Hematopoietic multipotent progenitor cell treated with erythropoietin and hydrocortisone succinate and interleukin-3 and kit ligand, for 6 days (in vitro differentiated cells): ENCODE measurements around the gene ZNF385D.

Source experiments
- DNase-seq: peaks from one replicate; pipeline ENCODE4 v3.0.0-alpha.2; 2015

Gene ZNF385D

DNA sequence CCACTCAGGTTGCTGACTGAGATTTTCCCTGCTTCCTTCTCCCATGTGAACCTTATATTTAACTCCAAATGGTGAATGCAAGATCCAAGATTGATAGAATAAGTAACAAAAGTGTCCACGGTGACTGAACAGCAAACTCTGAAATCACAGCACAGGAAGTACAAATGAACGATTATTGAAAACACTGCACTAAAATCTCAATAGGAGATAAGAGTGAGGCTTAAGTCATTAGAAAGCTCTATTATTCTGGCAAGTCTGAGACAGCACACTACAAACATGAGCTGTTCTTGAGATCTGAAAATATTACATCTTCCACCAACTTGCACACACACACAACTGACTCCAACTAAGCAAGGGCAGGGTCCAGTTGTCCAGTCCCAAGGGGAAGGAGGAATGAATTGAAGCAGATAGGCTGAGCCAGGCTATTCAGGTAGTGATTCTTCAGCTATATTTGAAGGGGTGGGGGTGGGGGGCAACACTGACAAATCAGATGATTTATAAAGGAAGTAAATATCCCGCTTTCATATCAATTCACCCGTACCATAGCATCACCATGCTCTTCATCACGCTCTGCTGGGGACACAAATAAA is 2.9 kb downstream of the ZNF385D start:
- DNase-seq = no peak

DNA sequence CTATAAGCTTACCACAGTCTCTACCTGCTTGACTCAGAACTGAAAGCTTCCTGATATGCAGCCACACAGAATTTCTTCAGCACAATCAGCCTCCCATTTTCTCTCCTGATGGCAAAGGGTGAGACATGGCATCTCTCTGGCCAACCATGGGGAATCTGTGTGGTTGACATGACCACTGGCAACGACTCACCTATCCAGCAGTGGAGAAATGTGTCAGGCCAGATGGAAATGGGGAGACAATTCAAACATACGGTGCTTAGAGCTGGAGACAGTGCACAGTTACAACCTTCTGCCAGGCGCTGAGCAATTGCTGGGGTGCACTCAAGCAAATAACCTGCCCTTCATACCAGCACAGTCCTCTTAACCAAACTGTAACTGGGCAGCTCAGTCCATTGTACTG is 3.6 kb downstream of the ZNF385D start:
- no peak for DNase-seq

DNA sequence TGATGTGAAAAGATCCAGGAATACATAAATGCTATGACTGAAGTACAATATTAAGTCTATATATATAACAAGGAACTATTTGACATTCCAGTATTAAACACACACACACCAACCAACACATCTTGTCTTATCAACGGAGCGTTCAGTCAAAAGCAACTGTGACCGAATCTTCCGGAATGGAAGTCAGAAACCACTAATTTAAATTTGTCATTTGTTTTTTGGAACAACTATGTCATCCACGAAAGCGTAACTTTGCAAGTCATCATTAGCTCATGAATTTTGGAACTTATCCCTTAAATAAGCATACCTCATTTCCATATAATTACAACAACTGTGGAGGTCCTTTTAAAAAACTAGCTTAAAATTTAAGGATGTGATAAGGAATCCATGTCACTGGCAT is 5.0 kb downstream of the ZNF385D start:
- peak; percentile 12 for DNase-seq

DNA sequence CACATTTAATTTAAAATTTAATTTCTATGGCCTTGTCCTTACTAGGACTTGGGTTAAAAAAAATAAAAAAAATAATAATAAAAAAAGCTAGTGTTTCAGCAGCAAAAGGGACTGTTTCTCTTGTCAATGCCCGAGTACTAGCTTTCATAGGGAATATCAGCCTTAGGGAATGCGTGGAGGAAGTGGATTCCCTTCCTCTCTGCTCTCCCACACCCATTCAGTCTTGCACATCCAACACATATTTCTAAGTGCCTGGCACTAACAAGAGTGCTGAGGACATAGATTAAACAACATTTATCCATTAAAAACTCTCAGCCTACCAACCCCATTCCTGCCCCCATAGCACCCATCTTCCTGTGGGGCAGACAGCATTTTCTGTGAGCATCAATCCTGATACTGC is 6.2 kb downstream of the ZNF385D start:
- no peak for DNase-seq

DNA sequence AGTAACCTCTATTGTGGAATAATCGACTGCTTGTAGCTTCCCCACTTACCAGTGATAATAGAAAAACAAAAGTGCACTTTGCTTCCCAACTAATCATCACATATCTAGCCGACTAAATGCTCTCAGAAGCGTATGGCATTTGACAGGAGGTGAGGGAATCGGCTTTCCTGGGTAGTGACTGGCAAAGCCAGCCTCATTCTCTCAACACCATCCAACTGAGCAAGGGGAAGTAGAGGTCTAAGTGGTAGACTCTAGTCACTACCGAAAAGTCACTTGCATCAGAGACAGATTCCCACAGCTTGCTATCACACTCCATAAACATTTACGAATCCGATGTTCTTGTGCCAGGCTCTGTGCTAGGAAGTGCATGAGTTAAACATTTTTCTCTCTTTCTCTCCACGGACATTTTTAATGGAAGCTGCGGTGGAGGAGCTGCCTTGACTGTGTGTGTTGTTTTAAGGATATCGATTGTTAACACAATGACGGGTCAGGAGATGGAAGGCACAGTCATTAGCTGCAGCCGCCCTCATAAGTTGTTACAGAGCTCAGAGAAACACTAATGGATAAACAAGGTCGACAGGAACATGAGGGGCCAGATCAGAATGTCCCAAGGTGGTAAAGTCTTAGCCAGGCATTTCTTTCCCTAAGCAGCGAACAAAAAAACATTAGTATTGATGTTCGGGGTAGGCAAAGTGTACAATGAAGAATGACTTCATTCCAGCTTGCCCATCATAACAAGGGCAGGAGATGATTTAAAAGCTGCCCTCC is 11.9 kb downstream of the ZNF385D start:
- DNase-seq = no peak

DNA sequence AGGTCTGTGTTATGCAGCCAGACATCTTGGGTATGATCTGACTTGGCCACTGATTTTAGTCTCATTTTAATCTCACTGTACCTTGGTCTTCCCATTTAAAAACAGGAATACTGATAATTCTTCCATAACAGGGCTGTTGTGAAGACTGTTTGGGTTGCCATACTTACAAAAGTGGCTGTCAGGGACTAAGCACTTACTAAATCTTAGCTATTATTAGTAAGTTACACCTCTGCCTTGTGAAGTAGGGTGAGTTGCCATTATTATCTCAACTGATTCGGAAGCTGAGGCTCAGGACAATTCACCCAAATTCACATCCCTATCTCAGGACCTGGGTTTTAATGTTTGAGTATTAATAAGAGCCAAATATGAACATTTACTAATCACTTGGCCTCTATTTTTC is 12.7 kb downstream of the ZNF385D start:
- DNase-seq = no peak

DNA sequence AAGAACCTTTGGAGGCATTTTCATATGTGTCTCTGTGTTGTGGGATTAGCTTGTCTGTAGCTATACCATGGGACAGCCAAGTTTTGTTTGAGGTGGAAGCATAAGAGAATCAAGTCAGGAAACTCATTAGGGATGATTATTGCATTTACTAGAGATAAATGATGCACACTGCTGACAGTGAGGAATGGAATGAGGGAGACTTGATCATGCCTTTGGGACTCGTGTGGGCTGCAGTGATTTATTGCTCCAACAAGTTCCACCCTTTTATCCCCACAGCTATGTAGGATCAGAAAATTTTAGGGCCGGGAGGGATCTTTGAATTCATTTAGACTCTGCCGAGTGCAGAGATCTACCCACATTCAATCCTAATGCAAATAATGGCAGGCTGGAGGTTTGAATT is 16.3 kb downstream of the ZNF385D start:
- DNase-seq = no peak

DNA sequence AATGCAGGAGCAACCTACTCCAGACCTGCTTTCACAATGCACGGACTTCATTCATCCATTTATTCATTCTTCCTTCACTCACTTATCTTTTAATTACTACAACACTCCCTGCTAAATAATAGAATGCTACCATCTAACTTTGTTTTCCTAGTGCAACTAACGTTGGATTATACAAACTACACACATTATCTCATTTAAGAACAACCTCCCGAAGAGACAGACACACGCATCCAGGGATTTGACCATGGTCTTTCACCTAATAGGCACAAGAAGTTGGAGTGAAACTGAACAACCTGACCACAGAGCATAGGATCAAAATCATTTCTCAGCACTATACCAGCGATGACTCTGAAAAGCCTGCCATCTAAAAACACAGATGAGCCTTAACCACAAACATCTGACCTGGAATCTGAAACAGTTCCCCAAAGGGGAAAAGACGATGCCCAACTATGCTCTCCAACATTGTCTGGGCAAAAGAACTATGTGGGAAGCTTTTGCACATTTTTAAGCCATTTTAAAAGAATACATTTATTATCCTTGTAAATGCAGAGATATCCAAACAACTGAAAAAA is 21.0 kb downstream of the ZNF385D start:
- DNase-seq = no peak

DNA sequence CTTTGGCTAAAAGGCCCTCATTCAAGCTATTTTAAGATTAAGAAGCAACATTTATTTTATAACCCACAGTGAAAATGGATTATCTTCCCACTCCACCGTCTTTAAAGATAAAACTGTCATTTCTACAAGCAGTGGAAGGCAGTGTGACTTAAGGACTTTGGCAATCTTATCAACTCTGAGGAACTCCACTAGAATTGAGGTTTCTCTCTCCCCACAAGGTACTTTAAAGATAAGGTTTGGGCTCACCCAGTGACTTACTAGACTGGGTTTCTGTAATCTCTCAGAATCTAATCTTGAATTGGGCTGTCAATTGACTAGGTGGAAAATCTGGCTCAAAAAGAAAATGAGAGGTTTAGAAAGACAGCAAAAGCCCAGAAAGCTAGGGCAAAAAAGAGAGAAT is 21.7 kb downstream of the ZNF385D start:
- peak; percentile 48 for DNase-seq

DNA sequence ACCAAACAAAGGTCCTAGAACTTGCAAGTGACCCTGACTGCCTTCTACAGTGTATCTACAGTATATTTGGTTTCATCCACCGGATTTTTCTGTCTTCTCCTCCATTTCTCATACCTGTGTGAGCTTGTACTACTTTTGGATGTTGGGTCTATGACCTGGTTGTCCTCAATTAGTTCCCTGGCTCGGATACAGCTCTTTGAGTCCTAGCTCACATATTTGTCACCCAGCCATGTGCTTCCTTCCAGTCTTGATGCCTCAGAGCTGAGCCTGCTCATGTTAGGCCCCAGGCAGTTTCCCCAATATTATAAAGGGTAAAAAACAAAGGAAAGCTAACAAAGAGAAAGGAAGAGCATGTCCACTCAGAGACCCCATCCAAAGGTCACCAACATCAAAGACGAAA is 28.2 kb downstream of the ZNF385D start:
- DNase-seq = no peak

DNA sequence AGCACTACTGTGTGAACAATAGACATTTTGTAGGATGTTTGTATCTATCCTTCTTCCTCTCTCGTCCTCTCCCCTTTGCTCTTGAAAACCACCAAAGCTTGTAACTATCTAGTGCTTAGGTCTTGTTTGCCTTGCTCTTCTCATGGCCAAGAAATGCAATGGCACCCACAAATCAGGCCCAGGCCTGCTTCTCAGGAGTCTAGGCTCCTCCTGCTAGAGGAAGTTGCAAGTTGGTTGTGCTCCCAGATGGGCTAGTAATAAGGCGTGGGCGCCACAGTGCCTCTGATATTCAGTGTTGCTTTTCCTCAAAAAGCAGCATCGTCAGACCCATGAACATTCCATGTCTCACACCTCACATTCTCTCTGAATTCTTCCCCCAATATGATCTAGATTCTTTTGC is 28.7 kb downstream of the ZNF385D start:
- DNase-seq = no peak

DNA sequence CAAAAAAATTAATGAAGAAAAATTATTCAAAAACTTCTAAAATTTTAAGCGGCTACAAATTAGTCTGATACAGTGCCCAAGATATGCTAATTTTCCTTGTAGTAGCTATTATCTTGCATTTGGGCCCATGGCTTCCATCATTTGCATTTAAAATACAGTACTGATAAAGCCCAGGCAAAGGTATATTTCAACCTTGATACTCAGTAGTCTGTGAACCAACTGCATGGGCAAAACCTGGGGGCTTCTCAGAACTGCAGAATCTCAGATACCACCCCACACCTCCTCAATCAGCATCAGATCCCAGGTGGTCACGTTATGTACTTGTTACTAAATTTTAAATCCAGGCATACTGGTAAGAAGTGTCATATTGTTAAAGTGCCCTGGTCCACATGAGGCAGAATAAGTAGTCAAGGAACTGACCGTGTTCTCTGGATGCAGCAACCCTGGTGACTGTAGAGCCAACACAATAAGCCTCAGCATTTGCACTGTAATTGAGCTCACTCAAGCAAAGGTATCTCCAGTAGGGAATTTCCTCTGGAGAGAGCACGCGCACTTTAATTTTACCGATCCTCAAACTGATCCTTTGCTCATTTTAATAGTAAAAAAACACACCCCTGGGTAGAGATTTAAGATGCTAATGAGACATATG is 31.9 kb downstream of the ZNF385D start:
- no peak for DNase-seq

DNA sequence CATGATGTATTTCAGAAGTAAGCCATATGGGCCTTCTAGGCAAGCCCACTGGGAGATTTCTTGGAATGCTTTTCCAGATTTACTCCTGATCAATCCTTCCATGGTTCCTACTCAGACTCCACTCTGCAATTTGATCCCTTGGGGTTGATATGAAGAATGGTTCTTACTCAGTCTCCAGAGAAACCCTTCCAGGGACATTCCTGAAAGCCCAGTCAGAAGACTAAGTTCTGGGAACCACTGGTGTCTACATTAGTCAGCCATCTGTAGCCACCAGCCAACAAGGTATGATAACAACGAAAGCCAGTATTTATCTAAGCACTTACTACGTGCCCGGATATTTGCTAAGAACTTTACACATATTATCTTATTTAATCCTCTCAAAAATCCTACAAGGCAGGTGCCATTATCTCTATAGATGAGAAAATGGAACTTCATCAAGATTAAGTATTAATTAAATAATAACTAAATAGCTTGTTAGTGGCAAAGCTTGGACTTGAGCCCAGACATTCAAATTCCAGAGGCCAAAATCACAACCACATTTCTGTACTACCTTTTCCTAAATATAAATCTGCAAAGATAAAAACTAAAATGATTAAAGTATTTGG is 32.7 kb downstream of the ZNF385D start:
- no peak for DNase-seq

DNA sequence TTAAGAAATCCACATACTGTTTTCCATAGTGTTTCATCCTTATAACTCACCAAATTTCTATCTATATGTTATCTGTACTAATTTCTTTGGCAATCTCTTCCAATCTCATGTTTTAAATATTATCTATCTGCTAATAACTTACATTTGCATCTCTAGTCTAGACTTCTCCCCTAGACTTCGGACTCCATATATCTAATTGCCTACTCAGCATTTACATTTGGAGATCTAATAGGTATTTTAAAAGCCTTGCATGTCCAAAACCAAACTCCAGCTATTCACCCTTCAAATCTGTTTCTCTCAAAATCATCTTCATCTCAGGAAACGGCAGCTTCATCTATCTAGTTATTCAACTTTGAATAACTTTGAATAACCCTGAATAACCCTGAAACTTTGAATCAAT is 35.3 kb downstream of the ZNF385D start:
- no peak for DNase-seq

DNA sequence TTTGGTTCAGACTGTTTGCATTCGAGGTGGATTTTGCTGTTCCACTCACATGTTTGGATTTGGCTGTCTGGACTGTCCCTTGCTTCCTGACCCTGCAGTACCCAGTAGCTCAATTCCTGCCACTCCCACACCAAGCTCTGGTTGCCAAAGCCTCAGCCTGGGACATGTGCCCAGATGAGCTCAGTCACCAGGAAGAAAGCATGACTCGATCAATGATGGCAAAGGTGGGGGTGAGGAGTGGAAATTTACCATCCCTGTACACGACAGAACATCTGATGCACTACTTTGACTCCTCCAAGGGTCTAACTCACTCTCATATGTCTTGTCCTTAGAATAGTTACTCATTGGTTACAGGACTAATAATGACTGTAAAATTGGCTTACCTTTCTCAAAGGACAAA is 45.2 kb downstream of the ZNF385D start:
- DNase-seq = no peak

DNA sequence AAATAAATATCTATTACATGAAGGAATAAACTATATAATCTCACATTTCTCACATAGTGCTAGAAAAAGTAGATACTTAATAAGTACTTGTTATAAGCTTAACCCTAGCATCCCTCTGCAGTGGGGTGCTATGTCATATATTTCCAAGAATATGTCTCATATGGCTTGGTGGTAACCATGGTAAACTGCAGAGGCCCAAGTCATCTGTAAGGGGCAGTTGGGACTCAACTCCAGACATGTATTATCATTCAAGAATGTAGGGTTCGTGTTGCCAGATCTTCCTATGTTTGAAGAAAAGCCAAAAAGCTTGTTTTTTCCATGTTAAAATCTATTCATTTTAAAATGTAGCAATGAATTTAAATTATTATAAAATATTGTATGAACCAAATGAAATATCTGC is 46.2 kb downstream of the ZNF385D start:
- no peak for DNase-seq

DNA sequence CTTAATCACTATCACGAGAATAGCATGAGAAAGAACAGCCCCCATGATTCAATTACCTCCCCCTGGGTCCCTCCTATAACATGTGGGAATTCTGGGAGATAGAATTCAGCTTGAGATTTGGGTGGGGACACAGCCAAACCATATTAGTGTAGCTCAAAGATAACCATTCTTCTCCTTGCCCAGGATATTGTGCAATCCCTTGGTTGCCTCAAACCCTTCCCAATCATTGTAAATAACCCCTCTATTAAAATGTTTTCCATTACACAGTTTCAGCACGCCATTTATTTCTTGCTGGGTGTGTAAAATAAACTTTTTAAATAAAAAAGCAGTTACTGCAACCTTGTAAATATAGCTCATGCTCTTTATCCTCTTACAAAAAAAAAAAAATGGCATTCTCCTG is 47.7 kb downstream of the ZNF385D start:
- no peak for DNase-seq

DNA sequence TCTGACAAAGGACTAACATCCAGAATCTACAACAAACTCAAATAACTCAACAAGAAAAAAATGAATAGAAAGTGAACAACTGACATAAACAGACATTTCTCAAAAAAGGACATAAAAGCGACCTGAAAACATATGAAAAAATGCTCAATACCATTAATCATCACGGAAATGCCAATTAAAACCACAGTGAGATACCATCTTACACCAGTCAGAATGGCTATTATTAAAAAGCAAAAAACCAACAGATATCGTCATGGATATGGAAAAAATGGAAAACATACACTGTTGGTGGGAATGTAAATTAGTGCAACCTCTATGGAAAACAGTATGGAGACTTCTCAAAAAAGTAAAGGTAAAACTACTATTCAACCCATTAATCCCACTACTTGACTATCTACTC is 53.3 kb downstream of the ZNF385D start:
- no peak for DNase-seq

DNA sequence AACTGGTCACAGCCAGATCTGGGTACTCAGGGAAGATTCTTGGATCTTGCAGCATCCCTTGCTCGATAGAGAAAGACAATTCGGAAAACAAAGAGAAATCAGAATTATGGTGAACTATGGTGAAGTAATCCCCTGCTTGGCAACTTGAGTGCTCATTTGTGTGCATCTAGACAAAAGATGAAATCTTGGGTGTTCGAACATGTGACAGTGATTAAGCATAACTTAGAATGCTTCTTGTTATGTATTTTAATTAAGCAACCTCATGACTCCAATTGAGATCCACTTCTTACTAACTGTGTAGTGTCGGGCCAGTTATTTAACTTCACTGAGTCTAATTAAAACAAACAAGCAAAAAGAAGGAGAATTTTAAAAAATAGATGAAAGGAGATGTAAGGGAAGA is 56.5 kb downstream of the ZNF385D start:
- DNase-seq = no peak

DNA sequence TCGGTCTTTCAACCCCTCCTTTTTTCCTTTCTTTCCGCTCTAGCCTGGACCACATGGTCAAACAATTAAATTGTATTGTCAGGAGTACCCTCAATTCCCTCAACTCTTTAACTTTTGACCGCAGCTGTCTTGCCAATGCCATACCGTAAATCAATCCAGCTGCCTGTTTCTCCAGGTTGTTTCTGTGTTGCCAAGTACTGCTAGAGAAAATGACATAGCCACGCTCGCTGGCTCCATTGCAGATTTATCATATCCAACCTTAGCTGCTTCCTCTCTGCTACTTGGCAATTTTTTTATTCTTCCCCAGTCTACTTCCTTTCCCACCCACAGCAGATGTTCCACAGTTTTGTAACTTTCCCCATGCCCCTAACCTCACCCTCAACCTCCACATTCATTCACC is 60.0 kb downstream of the ZNF385D start:
- DNase-seq = no peak

DNA sequence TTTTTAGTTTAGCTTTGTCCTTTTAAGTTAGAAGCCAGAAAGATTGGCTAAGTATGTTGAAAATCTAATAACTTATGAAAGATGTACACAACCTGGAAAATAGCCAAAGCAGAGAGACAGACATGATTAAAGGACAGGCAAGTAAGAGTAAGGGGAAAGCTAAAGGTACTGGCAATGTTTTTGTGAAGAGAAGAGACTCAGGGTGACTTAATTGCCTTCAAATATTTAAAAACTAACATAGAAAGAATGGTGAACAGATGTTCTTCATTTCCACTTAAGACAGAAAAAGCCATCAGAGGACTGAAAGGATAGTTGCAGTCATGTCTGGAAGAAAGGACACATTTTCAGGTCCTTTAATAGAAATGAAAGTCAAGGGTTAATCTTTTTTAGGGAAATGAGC is 68.8 kb downstream of the ZNF385D start:
- DNase-seq = no peak

DNA sequence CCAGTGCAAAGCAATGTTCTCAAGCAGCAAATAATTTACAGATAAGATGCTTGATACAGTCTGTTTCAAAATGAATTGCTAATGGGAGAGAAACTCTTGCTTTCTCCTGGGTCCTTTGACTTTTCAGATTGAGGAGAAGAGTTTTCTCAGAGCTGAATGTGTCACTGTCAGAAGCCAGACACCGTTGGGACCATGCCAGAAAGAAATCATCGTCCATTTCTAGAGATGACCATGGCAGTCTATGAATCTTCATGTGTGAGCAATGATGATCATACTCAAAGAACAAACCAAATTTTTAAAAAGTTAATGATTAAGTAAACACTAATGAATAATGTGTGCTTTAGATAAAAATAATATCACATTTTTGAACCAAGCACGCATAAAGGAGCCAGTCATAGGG is 77.6 kb downstream of the ZNF385D start:
- no peak for DNase-seq

DNA sequence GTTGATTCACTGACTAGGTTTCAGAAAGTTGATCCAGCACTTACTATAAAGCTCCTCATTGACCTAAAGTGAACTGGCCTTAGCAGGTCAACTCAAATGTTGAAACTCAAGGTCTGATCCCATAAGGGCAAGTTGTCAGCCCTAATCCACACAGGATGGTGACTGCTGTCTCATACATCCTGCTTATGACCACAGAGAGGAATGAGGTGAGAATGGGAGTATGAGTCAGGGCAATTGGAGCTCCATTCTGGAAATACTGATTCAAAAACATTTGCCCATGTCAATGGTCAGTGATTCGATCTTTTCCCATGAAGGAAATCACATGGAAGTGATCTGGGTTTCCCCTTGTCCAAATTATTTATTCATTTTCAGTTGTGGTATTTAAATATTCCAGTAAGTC is 78.7 kb downstream of the ZNF385D start:
- DNase-seq = no peak

DNA sequence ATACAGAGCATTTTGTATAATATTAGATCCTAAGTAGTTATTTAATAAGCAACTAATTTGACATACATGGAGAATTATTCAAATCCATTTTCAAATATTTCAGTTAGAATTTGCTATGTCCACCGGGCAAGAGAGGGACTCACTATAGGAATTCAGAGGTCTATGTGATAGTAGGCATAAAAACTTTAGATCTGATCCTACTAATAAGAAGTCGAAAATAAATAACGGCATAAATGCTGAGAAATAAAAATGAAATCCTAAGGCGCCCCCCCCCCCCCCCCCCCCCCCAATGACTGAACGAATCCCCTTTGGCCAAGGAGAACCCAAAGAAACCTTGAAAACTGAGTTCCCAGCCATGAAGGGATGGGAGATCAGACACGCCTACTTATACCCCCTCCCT is 80.6 kb downstream of the ZNF385D start:
- no peak for DNase-seq
